Embryonic facial prominence (tissue), 1 donor: ENCODE results near the gene MAPRE2.
A peak's percentile ranks its signal among the peaks of the same experiment; 100 is the strongest.

Experiments
- DNase-seq: peaks from one replicate; pipeline ENCODE4 v3.0.0-alpha.2; 2016; ENCODE audit errors: extremely low spot score

The MAPRE2 gene

GRCh38 chr18:35040988-35041814 lies at the start of gene MAPRE2:
Gene MAPRE2, plus strand, starts transcription at chr18:35041413. Its CDS starts 127 bp downstream, at chr18:35041540.
- peak; percentile 95 for DNase-seq

- no peak for DNase-seq
Measured at GRCh38 chr18:34991561-34991960, 49.7 kb upstream of the MAPRE2 start.

- DNase-seq, result no peak
Measured at GRCh38 chr18:34993289-34993688, 47.9 kb upstream of the MAPRE2 start.

GRCh38 chr18:34995746-34996145 lies 45.5 kb upstream of the MAPRE2 start:
- no peak for DNase-seq

- no peak for DNase-seq
Measured at GRCh38 chr18:34998661-34999060, 42.6 kb upstream of the MAPRE2 start.

- no peak for DNase-seq
Measured at GRCh38 chr18:34999756-35000289, 41.4 kb upstream of the MAPRE2 start.

- DNase-seq, result no peak
Measured at GRCh38 chr18:35000457-35000856, 40.8 kb upstream of the MAPRE2 start.

GRCh38 chr18:35002120-35002519 lies 39.1 kb upstream of the MAPRE2 start:
- DNase-seq, result no peak

GRCh38 chr18:35005963-35006577 lies 35.1 kb upstream of the MAPRE2 start:
- DNase-seq, result peak; percentile 60

GRCh38 chr18:35010156-35010555 lies 31.1 kb upstream of the MAPRE2 start:
- no peak for DNase-seq

GRCh38 chr18:35010993-35011392 lies 30.2 kb upstream of the MAPRE2 start:
- DNase-seq, result no peak

- no peak for DNase-seq
Measured at GRCh38 chr18:35019933-35020332, 21.3 kb upstream of the MAPRE2 start.

GRCh38 chr18:35022426-35023001 lies 18.7 kb upstream of the MAPRE2 start:
- no peak for DNase-seq

- DNase-seq, result no peak
Measured at GRCh38 chr18:35024196-35024595, 17.0 kb upstream of the MAPRE2 start.

- DNase-seq, result peak; percentile 28
Measured at GRCh38 chr18:35024965-35025364, 16.2 kb upstream of the MAPRE2 start.

GRCh38 chr18:35026407-35027061 lies 14.7 kb upstream of the MAPRE2 start:
- DNase-seq, result no peak

- no peak for DNase-seq
Measured at GRCh38 chr18:35027206-35027605, 14.0 kb upstream of the MAPRE2 start.

GRCh38 chr18:35028536-35028935 lies 12.7 kb upstream of the MAPRE2 start:
- DNase-seq, result no peak

GRCh38 chr18:35029103-35029502 lies 12.1 kb upstream of the MAPRE2 start:
- DNase-seq, result no peak

GRCh38 chr18:35029770-35030169 lies 11.4 kb upstream of the MAPRE2 start:
- no peak for DNase-seq

GRCh38 chr18:35030277-35030989 lies 10.8 kb upstream of the MAPRE2 start:
- DNase-seq, result no peak
